Measurements from ENCODE around the gene RSPH6A. TPM values are rescaled to one million over a fixed set of nuclear protein-coding genes. Genes with fewer than 3 reads are reported as not detected.
A peak's percentile ranks its signal among the peaks of the same experiment; 100 is the strongest.

The RSPH6A gene
- total RNA-seq, 1 donor from 2014 or later: 0.48 TPM

- H3K27ac Mint-ChIP-seq: peak within 1 kb of the TSS; percentile 98
- H3K4me3 Mint-ChIP-seq (ENCODE audit: low read depth): peak within 1 kb of the TSS; percentile 89
- H3K4me1 Mint-ChIP-seq (ENCODE audit: low read depth): peaks cover 32% of the 10 kb centered on the region
- DNase-seq (ENCODE audit: low spot score, unreplicated experiment): peak; percentile 98
- H3K27me3 Mint-ChIP-seq: no peaks in the 10 kb centered on the region
- no peaks in the 10 kb centered on the region for H3K9me3 Mint-ChIP-seq (ENCODE audit: low read depth)
- no peak for TF ChIP-seq CTCF (IDR thresholded peaks at IDR 0.05; ENCODE audit: unreplicated experiment)
- peaks cover 3% of the 10 kb centered on the region for H3K36me3 Mint-ChIP-seq (ENCODE audit: insufficient read depth)
These were observed 47.6 kb upstream of the RSPH6A start, which contains the start of gene SYMPK for GRCh38 chr19:45862564-45863334. Gene SYMPK (minus strand): TSS chr19:45863147. CDS start chr19:45854495, 8,652 bp downstream.

- no peak for TF ChIP-seq CTCF (IDR thresholded peaks at IDR 0.05; ENCODE audit: unreplicated experiment)
- H3K36me3 Mint-ChIP-seq (ENCODE audit: insufficient read depth): peaks cover 3% of the 10 kb centered on the region
- no peak for DNase-seq (ENCODE audit: low spot score, unreplicated experiment)
- peak overlapping the region; percentile 89 for H3K4me3 Mint-ChIP-seq (ENCODE audit: low read depth)
- no peaks in the 10 kb centered on the region for H3K9me3 Mint-ChIP-seq (ENCODE audit: low read depth)
- H3K27me3 Mint-ChIP-seq: no peaks in the 10 kb centered on the region
- peaks cover 30% of the 10 kb centered on the region for H3K4me1 Mint-ChIP-seq (ENCODE audit: low read depth)
- peak overlapping the region; percentile 98 for H3K27ac Mint-ChIP-seq
These were observed 47.1 kb upstream of the RSPH6A start for GRCh38 chr19:45862271-45862563.

- Mint-ChIP-seq H3K4me1 (ENCODE audit: low read depth) (peaks cover 18% of the 10 kb centered on the region), H3K27me3 (no peaks in the 10 kb centered on the region), H3K9me3 (ENCODE audit: low read depth) (no peaks in the 10 kb centered on the region), H3K27ac (no peak overlapping the region), H3K36me3 (ENCODE audit: insufficient read depth) (peaks cover 3% of the 10 kb centered on the region), H3K4me3 (ENCODE audit: low read depth) (no peak overlapping the region)
- DNase-seq (ENCODE audit: low spot score, unreplicated experiment): no peak
- TF ChIP-seq CTCF (IDR thresholded peaks at IDR 0.05; ENCODE audit: unreplicated experiment): no peak
These were observed 45.5 kb upstream of the RSPH6A start for GRCh38 chr19:45860359-45861259.

GRCh38 chr19:45854167-45854778 lies 39.2 kb upstream of the RSPH6A start:
- no peak overlapping the region for H3K27ac Mint-ChIP-seq
- no peaks in the 10 kb centered on the region for H3K9me3 Mint-ChIP-seq (ENCODE audit: low read depth)
- no peaks in the 10 kb centered on the region for H3K27me3 Mint-ChIP-seq
- H3K36me3 Mint-ChIP-seq (ENCODE audit: insufficient read depth): peaks cover 21% of the 10 kb centered on the region
- DNase-seq (ENCODE audit: low spot score, unreplicated experiment): no peak
- H3K4me1 Mint-ChIP-seq (ENCODE audit: low read depth): no peaks in the 10 kb centered on the region
- H3K4me3 Mint-ChIP-seq (ENCODE audit: low read depth): no peak overlapping the region
- no peak for TF ChIP-seq CTCF (IDR thresholded peaks at IDR 0.05; ENCODE audit: unreplicated experiment)

GRCh38 chr19:45852983-45853382 lies 37.9 kb upstream of the RSPH6A start:
- H3K4me3 Mint-ChIP-seq (ENCODE audit: low read depth): no peak overlapping the region
- no peaks in the 10 kb centered on the region for H3K4me1 Mint-ChIP-seq (ENCODE audit: low read depth)
- H3K27me3 Mint-ChIP-seq: no peaks in the 10 kb centered on the region
- no peaks in the 10 kb centered on the region for H3K9me3 Mint-ChIP-seq (ENCODE audit: low read depth)
- no peak for TF ChIP-seq CTCF (IDR thresholded peaks at IDR 0.05; ENCODE audit: unreplicated experiment)
- H3K36me3 Mint-ChIP-seq (ENCODE audit: insufficient read depth): peaks cover 17% of the 10 kb centered on the region
- no peak overlapping the region for H3K27ac Mint-ChIP-seq
- no peak for DNase-seq (ENCODE audit: low spot score, unreplicated experiment)

All from progenitor cell of endocrine pancreas (in vitro differentiated cells).